Activated CD8-positive, alpha-beta memory T cell treated with anti-CD3 and anti-CD28 coated beads, Interleukin-2, amount 10 ng/mL, durations not matched to agents 7 days and 5 days (primary cell): ENCODE results near the gene LTO1. TPM values are rescaled to one million over a fixed set of nuclear protein-coding genes. Genes with fewer than 3 reads are reported as not detected.

Experiments used
- ATAC-seq: fragments of 150-1000 bp; cut with Tn5 transposase; one replicate; pipeline ENCODE4 v1.10.0; 2021; ENCODE audit warnings: moderate library complexity
- CTCF ChIA-PET: fragments of 350-600 bp; sonication (Branson Sonifier 250); formaldehyde crosslinking; loops from one replicate; lab custom pipeline; 2021; ENCODE audit warnings: antibody characterized with exemption; lab: Charles Lee
- DNase-seq: peaks from one replicate; pipeline ENCODE4 v3.0.0-alpha.2; 2020
- H3K27ac Mint-ChIP-seq: one replicate; pipeline ENCODE4 v1.8.0; 2021; ENCODE audit warnings: mild to moderate bottlenecking, mixed read lengths
- H3K27me3 Mint-ChIP-seq: one replicate; pipeline ENCODE4 v1.8.0; 2021; ENCODE audit warnings: mixed read lengths
- H3K36me3 Mint-ChIP-seq: one replicate; pipeline ENCODE4 v1.8.0; 2021; ENCODE audit warnings: mild to moderate bottlenecking, mixed read lengths
- H3K4me1 Mint-ChIP-seq: one replicate; pipeline ENCODE4 v1.8.0; 2021; ENCODE audit warnings: mixed read lengths
- H3K4me3 Mint-ChIP-seq: one replicate; pipeline ENCODE4 v1.8.0; 2021; ENCODE audit warnings: mild to moderate bottlenecking, moderate library complexity, mixed read lengths
- H3K9me3 Mint-ChIP-seq: one replicate; pipeline ENCODE4 v1.8.0; 2022; ENCODE audit warnings: low read depth, mixed read lengths
- total RNA-seq, 2 experiments: library from RNA; stranded (reverse); gene quantifications; one replicate each; pipeline ENCODE4 v1.2.3, GENCODE V29; 2021

The LTO1 gene
- total RNA-seq: 10 to 100 TPM; 24.0 to 26.3 TPM

GRCh38 chr11:69674886-69675714 lies at the start of gene LTO1:
Gene LTO1, minus strand, starts transcription at chr11:69675353. Its CDS starts 114 bp downstream, at chr11:69675239.
- H3K4me1 Mint-ChIP-seq: peaks cover 25% of the 10 kb centered on the region
- peaks cover 5% of the 10 kb centered on the region for H3K36me3 Mint-ChIP-seq
- H3K4me3 Mint-ChIP-seq: peak within 1 kb of the TSS; percentile 89
- H3K27ac Mint-ChIP-seq: peak within 1 kb of the TSS; percentile 84
- peak; percentile 95 for DNase-seq
- peak; percentile 96 for ATAC-seq
- CTCF ChIA-PET: interaction anchor here (0.6 to 1.8 kb wide), 8 partner anchors 11 to 528 kb away, joined by 3 to 7 read pairs (median 3); partner anchors contain the start of gene FADD
- H3K9me3 Mint-ChIP-seq: no peaks in the 10 kb centered on the region
- H3K27me3 Mint-ChIP-seq: peaks cover 2% of the 10 kb centered on the region

- Mint-ChIP-seq H3K4me3 (no peak overlapping the region), H3K27ac (no peak overlapping the region), H3K36me3 (no peaks in the 10 kb centered on the region), H3K27me3 (peaks cover 66% of the 10 kb centered on the region), H3K9me3 (no peaks in the 10 kb centered on the region), H3K4me1 (no peaks in the 10 kb centered on the region)
- CTCF ChIA-PET: interaction anchor here (1.2 kb wide), 1 partner anchor 14 kb away, joined by 4 read pairs; no protein-coding TSS in a partner anchor
- no peak for ATAC-seq
- no peak for DNase-seq
Observed at GRCh38 chr11:69721745-69722144, 46.6 kb upstream of the LTO1 start.

- ATAC-seq (no peak), DNase-seq (no peak)
- no peak overlapping the region for H3K4me3 Mint-ChIP-seq
- no peaks in the 10 kb centered on the region for H3K4me1 Mint-ChIP-seq
- H3K36me3 Mint-ChIP-seq: no peaks in the 10 kb centered on the region
- H3K27me3 Mint-ChIP-seq: peaks cover 63% of the 10 kb centered on the region
- no peak overlapping the region for H3K27ac Mint-ChIP-seq
- CTCF ChIA-PET: interaction anchor here (1.2 kb wide), 1 partner anchor 14 kb away, joined by 4 read pairs; no protein-coding TSS in a partner anchor
- H3K9me3 Mint-ChIP-seq: no peaks in the 10 kb centered on the region
Observed at GRCh38 chr11:69721106-69721505, 46.0 kb upstream of the LTO1 start.

- no peaks in the 10 kb centered on the region for H3K9me3 Mint-ChIP-seq
- H3K4me1 Mint-ChIP-seq: no peaks in the 10 kb centered on the region
- no peak overlapping the region for H3K27ac Mint-ChIP-seq
- CTCF ChIA-PET: interaction anchor here (1.4 kb wide), 1 partner anchor 33 kb away, joined by 3 read pairs; no protein-coding TSS in a partner anchor
- no peak for ATAC-seq
- no peak for DNase-seq
- no peak overlapping the region for H3K4me3 Mint-ChIP-seq
- H3K27me3 Mint-ChIP-seq: peaks cover 47% of the 10 kb centered on the region
- H3K36me3 Mint-ChIP-seq: no peaks in the 10 kb centered on the region
Observed at GRCh38 chr11:69718912-69719311, 43.8 kb upstream of the LTO1 start.

- DNase-seq (no peak), ATAC-seq (no peak)
- peaks cover 42% of the 10 kb centered on the region for H3K27me3 Mint-ChIP-seq
- H3K4me1 Mint-ChIP-seq: no peaks in the 10 kb centered on the region
- H3K4me3 Mint-ChIP-seq: no peak overlapping the region
- no peaks in the 10 kb centered on the region for H3K36me3 Mint-ChIP-seq
- CTCF ChIA-PET: interaction anchor here (0.8 to 1.4 kb wide), 2 partner anchors 32 to 164 kb away, joined by 3 read pairs; no protein-coding TSS in a partner anchor
- no peak overlapping the region for H3K27ac Mint-ChIP-seq
- no peaks in the 10 kb centered on the region for H3K9me3 Mint-ChIP-seq
Observed at GRCh38 chr11:69718147-69718546, 43.0 kb upstream of the LTO1 start.

- H3K27me3 Mint-ChIP-seq: peaks cover 38% of the 10 kb centered on the region
- H3K9me3 Mint-ChIP-seq: no peaks in the 10 kb centered on the region
- H3K27ac Mint-ChIP-seq: no peak overlapping the region
- DNase-seq (no peak), ATAC-seq (no peak)
- CTCF ChIA-PET: interaction anchor here (0.5 to 1.4 kb wide), 4 partner anchors 31 to 593 kb away, joined by 3 to 4 read pairs (median 4); no protein-coding TSS in a partner anchor
- no peak overlapping the region for H3K4me3 Mint-ChIP-seq
- no peaks in the 10 kb centered on the region for H3K36me3 Mint-ChIP-seq
- H3K4me1 Mint-ChIP-seq: peaks cover 4% of the 10 kb centered on the region
Observed at GRCh38 chr11:69716891-69717747, 42.0 kb upstream of the LTO1 start.

- CTCF ChIA-PET: interaction anchor here (1.0 to 1.1 kb wide), 2 partner anchors 46 to 173 kb away, joined by 3 to 4 read pairs; no protein-coding TSS in a partner anchor
- Mint-ChIP-seq H3K4me1 (peaks cover 9% of the 10 kb centered on the region), H3K4me3 (no peak overlapping the region), H3K9me3 (no peaks in the 10 kb centered on the region), H3K27me3 (peaks cover 29% of the 10 kb centered on the region), H3K27ac (no peak overlapping the region), H3K36me3 (no peaks in the 10 kb centered on the region)
- ATAC-seq (no peak), DNase-seq (no peak)
Observed at GRCh38 chr11:69716099-69716498, 40.9 kb upstream of the LTO1 start.

- H3K27me3 Mint-ChIP-seq: peaks cover 23% of the 10 kb centered on the region
- DNase-seq (no peak), ATAC-seq (no peak)
- no peaks in the 10 kb centered on the region for H3K36me3 Mint-ChIP-seq
- H3K4me3 Mint-ChIP-seq: no peak overlapping the region
- peaks cover 9% of the 10 kb centered on the region for H3K4me1 Mint-ChIP-seq
- H3K9me3 Mint-ChIP-seq: no peaks in the 10 kb centered on the region
- CTCF ChIA-PET: no interaction called here
- H3K27ac Mint-ChIP-seq: no peak overlapping the region
Observed at GRCh38 chr11:69715446-69715845, 40.3 kb upstream of the LTO1 start.

- ATAC-seq: no peak
- H3K4me1 Mint-ChIP-seq: peaks cover 9% of the 10 kb centered on the region
- DNase-seq: peak; percentile 55
- H3K36me3 Mint-ChIP-seq: no peaks in the 10 kb centered on the region
- H3K9me3 Mint-ChIP-seq: no peaks in the 10 kb centered on the region
- no peak overlapping the region for H3K4me3 Mint-ChIP-seq
- H3K27me3 Mint-ChIP-seq: peaks cover 19% of the 10 kb centered on the region
- no peak overlapping the region for H3K27ac Mint-ChIP-seq
- CTCF ChIA-PET: interaction anchor here (0.6 to 1.1 kb wide), 2 partner anchors 17 to 170 kb away, joined by 3 read pairs; no protein-coding TSS in a partner anchor
Observed at GRCh38 chr11:69711822-69712801, 37.0 kb upstream of the LTO1 start.

- DNase-seq (no peak), ATAC-seq (no peak)
- no peaks in the 10 kb centered on the region for H3K36me3 Mint-ChIP-seq
- peaks cover 11% of the 10 kb centered on the region for H3K4me1 Mint-ChIP-seq
- H3K27ac Mint-ChIP-seq: no peak overlapping the region
- CTCF ChIA-PET: interaction anchor here (1.6 kb wide), 1 partner anchor 180 kb away, joined by 3 read pairs; no protein-coding TSS in a partner anchor
- H3K27me3 Mint-ChIP-seq: peaks cover 47% of the 10 kb centered on the region
- H3K4me3 Mint-ChIP-seq: no peak overlapping the region
- no peaks in the 10 kb centered on the region for H3K9me3 Mint-ChIP-seq
Observed at GRCh38 chr11:69708736-69709401, 33.7 kb upstream of the LTO1 start.

- no peak overlapping the region for H3K27ac Mint-ChIP-seq
- H3K27me3 Mint-ChIP-seq: peaks cover 57% of the 10 kb centered on the region
- CTCF ChIA-PET: interaction anchor here (1.0 to 1.6 kb wide), 2 partner anchors 14 to 181 kb away, joined by 3 to 4 read pairs; no protein-coding TSS in a partner anchor
- DNase-seq (no peak), ATAC-seq (no peak)
- no peaks in the 10 kb centered on the region for H3K36me3 Mint-ChIP-seq
- H3K4me3 Mint-ChIP-seq: no peak overlapping the region
- no peaks in the 10 kb centered on the region for H3K9me3 Mint-ChIP-seq
- peaks cover 11% of the 10 kb centered on the region for H3K4me1 Mint-ChIP-seq
Observed at GRCh38 chr11:69707176-69707575, 32.0 kb upstream of the LTO1 start.
